Measurements from ENCODE around the gene KIF1B. TPM values are rescaled to one million over a fixed set of nuclear protein-coding genes. Genes with fewer than 3 reads are reported as not detected.

The KIF1B gene
- polyA plus RNA-seq, 2 donors = 9.6 to 13.6 TPM

DNA sequence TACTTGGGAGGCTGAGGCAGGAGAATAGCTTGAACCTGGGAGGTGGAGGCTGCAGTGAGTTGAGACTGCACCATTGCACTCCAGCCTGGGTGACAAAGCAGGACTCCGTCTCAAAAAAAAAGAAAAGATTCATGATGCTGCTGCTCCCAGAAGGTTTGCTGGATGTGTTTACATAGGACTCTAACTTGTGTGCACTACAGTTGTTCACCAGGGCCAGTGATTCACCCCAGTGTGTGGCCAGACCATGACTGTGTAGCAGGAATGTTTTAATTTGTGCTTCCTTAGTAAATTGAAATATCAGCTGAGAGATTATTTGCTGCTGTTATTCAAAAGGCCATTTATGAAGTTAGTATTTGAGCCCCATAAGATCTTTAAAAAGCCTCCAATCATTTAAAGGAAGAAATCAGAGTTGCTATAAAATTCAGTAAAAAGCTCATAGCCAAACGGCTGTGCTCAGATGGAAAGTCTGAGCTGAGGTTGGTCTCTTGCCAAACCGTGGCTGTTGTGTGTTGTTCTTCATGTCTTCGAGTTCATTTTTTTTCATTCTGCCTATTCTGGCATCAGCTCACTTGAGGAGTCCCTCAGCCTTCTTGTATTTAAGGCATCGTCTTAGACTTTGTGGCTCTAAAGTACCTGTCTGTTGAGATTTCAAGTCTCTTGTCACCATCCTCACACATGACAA lies 170.4 kb downstream of the KIF1B start:
- no peaks in the 10 kb centered on the region for H3K9me3 ChIP-seq (ENCODE audit: control insufficient read depth in 2 of 2, insufficient read depth in 1 of 2, low read depth in 1 of 2, low read length in 1 of 2)
- H3K4me1 ChIP-seq (ENCODE audit: control insufficient read depth in 2 of 2, insufficient read depth in 2 of 2, low read length in 1 of 2) = peaks cover 0 to 7% of the 10 kb centered on the region in 2 donors
- H3K4me3 ChIP-seq (ENCODE audit: low read depth in 1 of 2, low read length in 2 of 2) = no peak overlapping the region
- WGBS, 2 donors = 46 to 62% methylated on average over 5 of the region's 5 CpGs
- H3K36me3 ChIP-seq (ENCODE audit: control insufficient read depth in 2 of 2, insufficient read depth in 2 of 2, low read length in 1 of 2) = peaks cover 0 to 1% of the 10 kb centered on the region in 2 donors
- H3K27me3 ChIP-seq (ENCODE audit: control insufficient read depth in 1 of 2, insufficient read depth in 2 of 2, low read length in 2 of 2) = no peaks in the 10 kb centered on the region
- H3K27ac ChIP-seq (ENCODE audit: low read depth in 2 of 2, low read length in 1 of 2) = peak overlapping the region in 1 of 2 donors; percentile 62

DNA sequence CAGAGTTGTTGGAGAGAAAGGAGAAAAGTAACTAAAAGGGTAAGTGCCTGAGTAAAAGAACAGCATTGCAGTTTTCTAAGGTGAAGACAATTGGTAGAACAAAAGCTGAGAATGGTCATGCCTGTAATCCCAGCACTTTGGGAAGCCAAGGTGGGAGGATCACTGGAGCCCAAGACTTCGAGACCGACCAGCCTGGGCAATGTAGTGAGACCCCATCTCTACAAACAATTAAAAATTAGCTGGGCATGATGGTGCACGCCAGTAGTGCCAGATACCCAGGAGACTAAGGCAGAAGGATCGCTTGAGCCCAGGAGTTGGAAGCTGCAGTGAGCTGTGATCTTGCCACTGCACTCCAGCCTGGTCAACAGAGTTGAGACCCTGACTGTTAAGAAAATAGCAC lies 173.3 kb downstream of the KIF1B start:
- Histone ChIP-seq H3K9me3 (ENCODE audit: control insufficient read depth in 2 of 2, insufficient read depth in 1 of 2, low read depth in 1 of 2, low read length in 1 of 2) (no peaks in the 10 kb centered on the region), H3K36me3 (ENCODE audit: control insufficient read depth in 2 of 2, insufficient read depth in 2 of 2, low read length in 1 of 2) (peaks cover 0 to 1% of the 10 kb centered on the region in 2 donors), H3K4me3 (ENCODE audit: low read depth in 1 of 2, low read length in 2 of 2) (no peak overlapping the region), H3K4me1 (ENCODE audit: control insufficient read depth in 2 of 2, insufficient read depth in 2 of 2, low read length in 1 of 2) (peaks cover 0 to 5% of the 10 kb centered on the region in 2 donors), H3K27ac (ENCODE audit: low read depth in 2 of 2, low read length in 1 of 2) (peak overlapping the region in 1 of 2 donors; percentile 37), H3K27me3 (ENCODE audit: control insufficient read depth in 1 of 2, insufficient read depth in 2 of 2, low read length in 2 of 2) (no peaks in the 10 kb centered on the region)
- WGBS, 2 donors = 84 to 86% methylated on average over 4 of the region's 4 CpGs

GRCh38 chr1:10384219-10384618 lies 173.8 kb downstream of the KIF1B start:
- no peaks in the 10 kb centered on the region for H3K9me3 ChIP-seq (ENCODE audit: control insufficient read depth in 2 of 2, insufficient read depth in 1 of 2, low read depth in 1 of 2, low read length in 1 of 2)
- peaks cover 0 to 1% of the 10 kb centered on the region in 2 donors for H3K36me3 ChIP-seq (ENCODE audit: control insufficient read depth in 2 of 2, insufficient read depth in 2 of 2, low read length in 1 of 2)
- H3K4me1 ChIP-seq (ENCODE audit: control insufficient read depth in 2 of 2, insufficient read depth in 2 of 2, low read length in 1 of 2) = peaks cover 0 to 5% of the 10 kb centered on the region in 2 donors
- no peaks in the 10 kb centered on the region for H3K27me3 ChIP-seq (ENCODE audit: control insufficient read depth in 1 of 2, insufficient read depth in 2 of 2, low read length in 2 of 2)
- WGBS, 2 donors = 74 to 79% methylated on average over 8 of the region's 8 CpGs
- peak overlapping the region; percentile 47 to 69 for H3K27ac ChIP-seq (ENCODE audit: low read depth in 2 of 2, low read length in 1 of 2)
- H3K4me3 ChIP-seq (ENCODE audit: low read depth in 1 of 2, low read length in 2 of 2) = no peak overlapping the region

- peak overlapping the region; percentile 87 to 93 for H3K27ac ChIP-seq (ENCODE audit: low read depth in 2 of 2, low read length in 1 of 2)
- WGBS, 2 donors = 46 to 57% methylated on average over 12 of the region's 12 CpGs
- H3K4me1 ChIP-seq (ENCODE audit: control insufficient read depth in 2 of 2, insufficient read depth in 2 of 2, low read length in 1 of 2) = peaks cover 0 to 5% of the 10 kb centered on the region in 2 donors
- peaks cover 0 to 1% of the 10 kb centered on the region in 2 donors for H3K36me3 ChIP-seq (ENCODE audit: control insufficient read depth in 2 of 2, insufficient read depth in 2 of 2, low read length in 1 of 2)
- H3K27me3 ChIP-seq (ENCODE audit: control insufficient read depth in 1 of 2, insufficient read depth in 2 of 2, low read length in 2 of 2) = no peaks in the 10 kb centered on the region
- no peak overlapping the region for H3K4me3 ChIP-seq (ENCODE audit: low read depth in 1 of 2, low read length in 2 of 2)
- no peaks in the 10 kb centered on the region for H3K9me3 ChIP-seq (ENCODE audit: control insufficient read depth in 2 of 2, insufficient read depth in 1 of 2, low read depth in 1 of 2, low read length in 1 of 2)
Observed at GRCh38 chr1:10386761-10387676, 176.6 kb downstream of the KIF1B start.

DNA sequence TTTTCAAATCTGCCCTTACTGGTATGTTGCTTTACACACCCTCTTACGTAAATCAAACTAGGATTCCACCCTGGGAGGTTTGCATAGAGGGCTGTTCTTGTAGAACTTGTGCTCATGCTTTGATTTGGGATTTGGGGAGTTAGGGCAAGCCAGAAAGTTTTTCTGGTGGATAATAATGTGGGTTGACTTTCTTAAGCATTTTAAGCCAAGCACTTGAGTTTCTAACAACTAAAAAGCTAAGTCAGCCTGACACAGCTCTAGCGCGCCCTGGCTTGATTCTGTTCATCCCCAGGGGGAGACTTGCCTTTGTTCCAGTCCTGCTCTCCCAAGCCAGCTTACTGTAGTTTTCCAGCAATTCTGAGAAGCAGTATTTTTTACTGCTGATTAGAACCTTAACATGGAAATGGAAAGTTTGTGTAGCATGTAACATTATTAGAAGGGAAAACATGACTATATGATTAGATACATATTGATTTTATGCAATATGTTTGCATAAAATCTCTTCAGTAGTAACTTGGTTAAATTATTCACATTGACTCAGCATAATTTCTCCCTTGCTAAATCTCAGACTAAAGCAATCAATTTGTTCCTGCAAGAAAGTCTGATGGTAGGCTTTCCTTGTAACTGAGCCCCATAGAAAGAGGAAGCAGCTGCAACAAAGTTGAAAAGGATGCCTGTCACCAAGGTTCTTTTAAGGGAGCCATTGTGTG lies 177.5 kb downstream of the KIF1B start:
- H3K4me1 ChIP-seq (ENCODE audit: control insufficient read depth in 2 of 2, insufficient read depth in 2 of 2, low read length in 1 of 2) = peaks cover 0 to 5% of the 10 kb centered on the region in 2 donors
- H3K4me3 ChIP-seq (ENCODE audit: low read depth in 1 of 2, low read length in 2 of 2) = no peak overlapping the region
- no peaks in the 10 kb centered on the region for H3K27me3 ChIP-seq (ENCODE audit: control insufficient read depth in 1 of 2, insufficient read depth in 2 of 2, low read length in 2 of 2)
- H3K9me3 ChIP-seq (ENCODE audit: control insufficient read depth in 2 of 2, insufficient read depth in 1 of 2, low read depth in 1 of 2, low read length in 1 of 2) = no peaks in the 10 kb centered on the region
- 22 to 42% methylated on average over 3 of the region's 3 CpGs for WGBS, 2 donors
- peak overlapping the region; percentile 87 to 93 for H3K27ac ChIP-seq (ENCODE audit: low read depth in 2 of 2, low read length in 1 of 2)
- H3K36me3 ChIP-seq (ENCODE audit: control insufficient read depth in 2 of 2, insufficient read depth in 2 of 2, low read length in 1 of 2) = no peaks in the 10 kb centered on the region

- no peaks in the 10 kb centered on the region for H3K27me3 ChIP-seq (ENCODE audit: control insufficient read depth in 1 of 2, insufficient read depth in 2 of 2, low read length in 2 of 2)
- peaks cover 0 to 5% of the 10 kb centered on the region in 2 donors for H3K4me1 ChIP-seq (ENCODE audit: control insufficient read depth in 2 of 2, insufficient read depth in 2 of 2, low read length in 1 of 2)
- WGBS, 2 donors = 54% methylated on average over 3 of the region's 3 CpGs
- no peaks in the 10 kb centered on the region for H3K36me3 ChIP-seq (ENCODE audit: control insufficient read depth in 2 of 2, insufficient read depth in 2 of 2, low read length in 1 of 2)
- H3K27ac ChIP-seq (ENCODE audit: low read depth in 2 of 2, low read length in 1 of 2) = peak overlapping the region; percentile 72 to 92
- H3K9me3 ChIP-seq (ENCODE audit: control insufficient read depth in 2 of 2, insufficient read depth in 1 of 2, low read depth in 1 of 2, low read length in 1 of 2) = no peaks in the 10 kb centered on the region
- no peak overlapping the region for H3K4me3 ChIP-seq (ENCODE audit: low read depth in 1 of 2, low read length in 2 of 2)
Observed at GRCh38 chr1:10388387-10388715, 178.0 kb downstream of the KIF1B start.

DNA sequence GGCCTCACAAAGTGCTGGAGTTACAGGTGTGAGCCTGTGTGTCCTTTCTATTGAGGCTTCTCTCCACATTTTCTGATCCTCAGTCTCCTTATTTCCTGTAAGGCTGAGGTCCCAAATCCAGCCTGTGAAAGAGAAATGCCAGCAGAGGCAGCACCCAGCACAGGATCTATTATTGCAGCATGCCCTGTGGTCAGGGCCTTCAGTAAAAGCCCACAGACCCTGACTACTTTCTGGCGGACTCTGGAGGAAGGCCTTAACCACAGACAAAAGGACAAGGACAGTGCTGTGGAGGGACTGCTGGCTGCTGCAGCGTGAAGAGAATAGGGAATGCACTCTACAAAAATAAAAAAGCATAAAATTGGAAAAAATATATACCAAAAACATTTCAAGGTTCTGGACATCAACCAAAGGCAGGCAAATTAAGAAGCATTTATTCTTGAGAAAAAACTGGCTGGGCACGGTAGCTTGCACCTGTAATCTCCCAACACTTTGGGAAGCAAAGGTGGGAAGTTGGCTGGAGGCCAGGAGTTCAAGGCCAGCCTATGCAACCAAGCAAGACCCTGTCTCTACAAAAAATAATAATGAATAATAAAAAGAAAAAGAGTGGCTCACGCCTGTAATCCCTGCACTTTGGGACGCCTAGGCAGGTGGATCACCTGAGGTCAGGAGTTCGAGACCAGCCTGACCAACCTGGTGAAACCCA lies 179.1 kb downstream of the KIF1B start:
- Histone ChIP-seq H3K36me3 (ENCODE audit: control insufficient read depth in 2 of 2, insufficient read depth in 2 of 2, low read length in 1 of 2) (no peaks in the 10 kb centered on the region), H3K9me3 (ENCODE audit: control insufficient read depth in 2 of 2, insufficient read depth in 1 of 2, low read depth in 1 of 2, low read length in 1 of 2) (no peaks in the 10 kb centered on the region), H3K27me3 (ENCODE audit: control insufficient read depth in 1 of 2, insufficient read depth in 2 of 2, low read length in 2 of 2) (no peaks in the 10 kb centered on the region), H3K27ac (ENCODE audit: low read depth in 2 of 2, low read length in 1 of 2) (peak overlapping the region; percentile 60 to 72), H3K4me3 (ENCODE audit: low read depth in 1 of 2, low read length in 2 of 2) (no peak overlapping the region), H3K4me1 (ENCODE audit: control insufficient read depth in 2 of 2, insufficient read depth in 2 of 2, low read length in 1 of 2) (peaks cover 0 to 3% of the 10 kb centered on the region in 2 donors)
- 82 to 86% methylated on average over 6 of the region's 6 CpGs for WGBS, 2 donors

DNA sequence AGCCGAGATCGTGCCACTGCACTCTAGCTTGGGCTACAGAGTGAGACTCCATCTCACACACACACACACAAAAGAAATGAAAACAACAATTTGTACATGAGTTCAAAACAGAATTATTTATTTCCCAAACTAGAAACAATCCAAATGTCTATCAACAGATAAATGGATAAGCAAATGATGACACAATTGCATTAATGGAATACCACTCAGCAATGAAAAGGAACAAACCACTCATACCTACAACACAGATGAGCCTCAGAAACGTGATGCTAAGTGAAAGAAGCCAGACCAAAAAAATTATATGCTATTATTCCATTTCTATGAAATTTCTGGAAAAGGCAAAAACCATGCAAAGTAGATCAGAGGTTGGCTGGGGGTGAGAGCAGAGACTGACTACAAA lies 186.5 kb downstream of the KIF1B start:
- Histone ChIP-seq H3K4me1 (ENCODE audit: control insufficient read depth in 2 of 2, insufficient read depth in 2 of 2, low read length in 1 of 2) (peaks cover 0 to 4% of the 10 kb centered on the region in 2 donors), H3K4me3 (ENCODE audit: low read depth in 1 of 2, low read length in 2 of 2) (no peak overlapping the region), H3K9me3 (ENCODE audit: control insufficient read depth in 2 of 2, insufficient read depth in 1 of 2, low read depth in 1 of 2, low read length in 1 of 2) (no peaks in the 10 kb centered on the region), H3K36me3 (ENCODE audit: control insufficient read depth in 2 of 2, insufficient read depth in 2 of 2, low read length in 1 of 2) (peaks cover 0 to 3% of the 10 kb centered on the region in 2 donors), H3K27ac (ENCODE audit: low read depth in 2 of 2, low read length in 1 of 2) (no peak overlapping the region), H3K27me3 (ENCODE audit: control insufficient read depth in 1 of 2, insufficient read depth in 2 of 2, low read length in 2 of 2) (no peaks in the 10 kb centered on the region)
- WGBS, 2 donors = 84 to 88% methylated on average over 3 of the region's 3 CpGs

- WGBS, 2 donors = 1% methylated on average over 34 of the region's 34 CpGs
- Histone ChIP-seq H3K27ac (ENCODE audit: low read depth in 2 of 2, low read length in 1 of 2) (peak overlapping the region; percentile 73 to 84), H3K4me3 (ENCODE audit: low read depth in 1 of 2, low read length in 2 of 2) (peak overlapping the region; percentile 84 to 96), H3K4me1 (ENCODE audit: control insufficient read depth in 2 of 2, insufficient read depth in 2 of 2, low read length in 1 of 2) (peaks cover 0 to 6% of the 10 kb centered on the region in 2 donors), H3K9me3 (ENCODE audit: control insufficient read depth in 2 of 2, insufficient read depth in 1 of 2, low read depth in 1 of 2, low read length in 1 of 2) (no peaks in the 10 kb centered on the region), H3K36me3 (ENCODE audit: control insufficient read depth in 2 of 2, insufficient read depth in 2 of 2, low read length in 1 of 2) (peaks cover 0 to 3% of the 10 kb centered on the region in 2 donors), H3K27me3 (ENCODE audit: control insufficient read depth in 1 of 2, insufficient read depth in 2 of 2, low read length in 2 of 2) (no peaks in the 10 kb centered on the region)
Observed at GRCh38 chr1:10398278-10398733, 187.9 kb downstream of the KIF1B start.

Measured in esophagus (tissue), 2 donors.